ENCODE measurements around the gene UQCC3. TPM values are rescaled to one million over a fixed set of nuclear protein-coding genes. Genes with fewer than 3 reads are reported as not detected.

The UQCC3 gene
- total RNA-seq, 1 donor from 2014 or later: 27.9 TPM

DNA sequence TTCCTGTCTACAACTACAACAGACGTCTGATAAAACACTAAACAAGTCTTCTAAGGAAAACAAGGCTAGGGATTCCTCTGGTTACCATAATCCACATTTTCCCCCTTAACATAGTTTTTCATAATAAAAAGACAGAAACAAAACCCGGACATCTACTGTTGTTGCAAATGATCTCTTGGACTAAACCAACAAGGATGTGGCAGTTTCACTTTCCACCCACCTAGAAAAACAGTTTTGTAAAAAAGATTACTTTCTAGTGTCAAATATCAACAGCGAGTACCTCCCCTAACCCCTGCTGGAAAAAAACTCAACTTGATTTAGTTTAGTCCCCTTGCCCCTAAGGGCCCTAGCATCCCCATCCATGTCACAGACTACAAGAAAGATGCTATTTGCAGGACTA is 41.4 kb downstream of the UQCC3 start:
- FAIRE-seq (no peak), DNase-seq (ENCODE audit: low read depth) (no peak)
- H3K27me3 ChIP-seq (ENCODE audit: control insufficient read depth, insufficient read depth, low read length): no peaks in the 10 kb centered on the region
- H3K36me3 ChIP-seq (ENCODE audit: control insufficient read depth, insufficient read depth, low read length): peaks cover 28% of the 10 kb centered on the region
- H3K4me3 ChIP-seq (ENCODE audit: low read depth, low read length): no peak overlapping the region
- TF ChIP-seq, protein P1, sequence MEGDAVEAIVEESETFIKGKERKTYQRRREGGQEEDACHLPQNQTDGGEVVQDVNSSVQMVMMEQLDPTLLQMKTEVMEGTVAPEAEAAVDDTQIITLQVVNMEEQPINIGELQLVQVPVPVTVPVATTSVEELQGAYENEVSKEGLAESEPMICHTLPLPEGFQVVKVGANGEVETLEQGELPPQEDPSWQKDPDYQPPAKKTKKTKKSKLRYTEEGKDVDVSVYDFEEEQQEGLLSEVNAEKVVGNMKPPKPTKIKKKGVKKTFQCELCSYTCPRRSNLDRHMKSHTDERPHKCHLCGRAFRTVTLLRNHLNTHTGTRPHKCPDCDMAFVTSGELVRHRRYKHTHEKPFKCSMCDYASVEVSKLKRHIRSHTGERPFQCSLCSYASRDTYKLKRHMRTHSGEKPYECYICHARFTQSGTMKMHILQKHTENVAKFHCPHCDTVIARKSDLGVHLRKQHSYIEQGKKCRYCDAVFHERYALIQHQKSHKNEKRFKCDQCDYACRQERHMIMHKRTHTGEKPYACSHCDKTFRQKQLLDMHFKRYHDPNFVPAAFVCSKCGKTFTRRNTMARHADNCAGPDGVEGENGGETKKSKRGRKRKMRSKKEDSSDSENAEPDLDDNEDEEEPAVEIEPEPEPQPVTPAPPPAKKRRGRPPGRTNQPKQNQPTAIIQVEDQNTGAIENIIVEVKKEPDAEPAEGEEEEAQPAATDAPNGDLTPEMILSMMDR (IDR thresholded peaks at IDR 0.05; ENCODE audit: insufficient read depth, low read length, severe bottlenecking): no peak

DNA sequence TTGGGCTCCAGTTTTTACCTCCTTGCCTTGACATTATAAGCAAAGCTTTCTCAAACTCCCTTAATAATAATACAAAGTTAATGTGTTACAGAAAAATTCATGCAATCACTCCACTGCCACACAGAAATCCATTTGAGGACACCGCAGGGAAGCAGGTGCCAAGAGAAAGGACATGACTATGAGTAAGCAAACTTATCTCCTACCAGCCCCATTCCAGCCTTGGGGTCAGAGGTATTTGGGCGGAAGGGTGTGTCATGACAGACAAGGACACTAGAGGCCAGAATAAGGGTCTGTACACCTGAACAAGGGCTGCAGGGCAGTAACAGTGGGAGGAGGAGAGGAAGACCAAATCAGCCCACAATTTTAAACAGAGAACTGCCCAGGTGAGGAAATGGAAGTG is 41.9 kb downstream of the UQCC3 start:
- no peak overlapping the region for H3K4me3 ChIP-seq (ENCODE audit: low read depth, low read length)
- no peak for DNase-seq (ENCODE audit: low read depth)
- TF ChIP-seq, protein P1 (IDR thresholded peaks at IDR 0.05; ENCODE audit: insufficient read depth, low read length, severe bottlenecking): no peak
- no peak for FAIRE-seq
- H3K36me3 ChIP-seq (ENCODE audit: control insufficient read depth, insufficient read depth, low read length): peaks cover 29% of the 10 kb centered on the region
- H3K27me3 ChIP-seq (ENCODE audit: control insufficient read depth, insufficient read depth, low read length): no peaks in the 10 kb centered on the region

DNA sequence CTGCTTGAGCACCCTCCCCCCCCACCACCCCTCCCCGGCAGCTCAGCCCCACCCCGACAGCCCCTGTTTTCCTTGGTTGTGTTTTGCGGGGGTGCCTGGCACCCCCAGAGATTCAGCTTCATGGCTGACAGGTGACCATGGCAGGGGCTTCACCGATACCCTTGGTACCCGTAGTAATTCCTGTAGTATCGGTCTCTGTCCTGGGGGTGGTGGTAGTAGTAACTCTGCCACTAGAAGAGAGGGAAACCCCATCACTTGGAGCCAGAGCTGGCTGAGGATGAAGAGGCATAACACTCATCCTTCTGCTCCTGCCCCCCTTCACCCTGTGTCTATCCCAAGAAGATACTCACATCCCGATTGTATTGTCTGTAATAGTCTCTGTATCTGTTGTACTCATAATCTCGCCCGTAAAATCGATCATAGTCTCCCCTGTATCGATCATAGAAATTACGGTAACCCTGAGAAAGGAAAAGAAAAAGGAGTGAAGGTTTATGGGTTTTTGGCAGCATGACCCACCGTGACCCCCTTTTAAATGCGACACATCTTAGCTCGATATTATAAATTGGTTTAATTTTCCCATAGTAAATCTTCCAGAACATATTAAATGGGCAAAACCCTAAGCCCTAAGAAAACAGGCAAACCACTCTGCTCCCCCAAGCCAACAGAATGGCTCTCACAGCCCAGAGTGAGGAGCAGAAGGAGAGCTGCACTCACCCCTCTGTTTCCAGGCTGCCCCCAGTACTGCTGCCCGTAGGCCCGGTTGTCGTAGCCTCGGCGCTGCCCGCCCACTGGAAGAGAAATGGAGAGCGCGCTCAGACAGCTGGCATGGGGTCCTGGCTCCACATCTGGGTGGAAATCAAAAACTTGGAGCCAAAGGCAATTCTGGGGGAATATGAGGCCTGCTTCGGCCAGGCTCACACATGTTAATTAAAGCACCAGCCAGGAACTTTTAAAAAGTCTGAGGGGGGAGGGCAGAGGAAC is 44.0 kb downstream of the UQCC3 start:
- Histone ChIP-seq H3K36me3 (ENCODE audit: control insufficient read depth, insufficient read depth, low read length) (peaks cover 37% of the 10 kb centered on the region), H3K4me3 (ENCODE audit: low read depth, low read length) (no peak overlapping the region), H3K27me3 (ENCODE audit: control insufficient read depth, insufficient read depth, low read length) (no peaks in the 10 kb centered on the region)
- TF ChIP-seq, protein P1 (IDR thresholded peaks at IDR 0.05; ENCODE audit: insufficient read depth, low read length, severe bottlenecking): no peak
- FAIRE-seq: no peak
- no peak for DNase-seq (ENCODE audit: low read depth)

- TF ChIP-seq, protein P1 (IDR thresholded peaks at IDR 0.05; ENCODE audit: insufficient read depth, low read length, severe bottlenecking): no peak
- H3K36me3 ChIP-seq (ENCODE audit: control insufficient read depth, insufficient read depth, low read length): peaks cover 39% of the 10 kb centered on the region
- no peaks in the 10 kb centered on the region for H3K27me3 ChIP-seq (ENCODE audit: control insufficient read depth, insufficient read depth, low read length)
- DNase-seq (ENCODE audit: low read depth) (no peak), FAIRE-seq (no peak)
- H3K4me3 ChIP-seq (ENCODE audit: low read depth, low read length): no peak overlapping the region
Observed at GRCh38 chr11:62716206-62716605, 44.7 kb downstream of the UQCC3 start.

DNA sequence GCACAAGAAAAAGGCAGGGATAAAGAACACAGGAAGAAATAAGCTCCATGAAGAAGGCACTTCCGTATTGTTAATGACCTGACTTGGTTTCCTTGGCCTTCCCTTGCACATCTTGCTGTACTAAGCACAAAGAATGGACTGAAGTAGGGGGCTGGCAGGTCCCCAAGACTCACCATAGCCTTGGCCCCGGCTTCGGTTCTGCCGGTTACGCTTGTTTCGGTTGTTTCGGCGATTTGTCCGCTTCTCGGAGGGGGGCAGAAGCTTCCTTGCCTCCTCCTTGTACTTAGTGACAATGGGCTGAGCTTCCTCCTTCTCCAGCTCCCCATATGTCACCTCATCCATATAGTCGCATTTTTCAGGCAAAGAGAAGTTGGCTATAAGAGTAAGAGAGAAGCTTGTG is 45.3 kb downstream of the UQCC3 start:
- TF ChIP-seq, protein P1 (IDR thresholded peaks at IDR 0.05; ENCODE audit: insufficient read depth, low read length, severe bottlenecking): no peak
- DNase-seq (ENCODE audit: low read depth): no peak
- H3K4me3 ChIP-seq (ENCODE audit: low read depth, low read length): no peak overlapping the region
- peaks cover 43% of the 10 kb centered on the region for H3K36me3 ChIP-seq (ENCODE audit: control insufficient read depth, insufficient read depth, low read length)
- no peaks in the 10 kb centered on the region for H3K27me3 ChIP-seq (ENCODE audit: control insufficient read depth, insufficient read depth, low read length)
- FAIRE-seq: no peak
